Gastroesophageal sphincter (tissue), 3 donors: ENCODE measurements around the gene DCLK1.

Experiments used
- EP300 ChIP-seq: sonication (generic); formaldehyde crosslinking; IDR thresholded peaks from one replicate; pipeline ENCODE4 v1.6.1; 2017; ENCODE audit warnings: antibody characterized with exemption, mild to moderate bottlenecking
- POLR2A ChIP-seq, 2 donors: fragments of 450-650 bp; IDR thresholded peaks; one replicate each; pipeline ENCODE4 v1.6.1; 2017; ENCODE audit warnings: antibody characterized with exemption in 2 of 2, mild to moderate bottlenecking in 2 of 2, moderate library complexity in 1 of 2
- POLR2AphosphoS5 ChIP-seq: sonication (generic); formaldehyde crosslinking; IDR thresholded peaks from one replicate; pipeline ENCODE4 v1.6.1; 2017; ENCODE audit warnings: antibody characterized with exemption
- TF ChIP-seq, protein P1 (sequence below), 4 experiments: fragments of 200-600 bp in 2 of 4; fragments of 450-650 bp in 2 of 4; sonication (generic) in 1 of 4; IDR thresholded peaks; one replicate each; pipeline ENCODE4 v1.5.1; 2017 to 2019; ENCODE audit warnings: antibody characterized with exemption in 4 of 4, mild to moderate bottlenecking in 2 of 4, moderate library complexity in 2 of 4

- TF ChIP-seq, protein P1, sequence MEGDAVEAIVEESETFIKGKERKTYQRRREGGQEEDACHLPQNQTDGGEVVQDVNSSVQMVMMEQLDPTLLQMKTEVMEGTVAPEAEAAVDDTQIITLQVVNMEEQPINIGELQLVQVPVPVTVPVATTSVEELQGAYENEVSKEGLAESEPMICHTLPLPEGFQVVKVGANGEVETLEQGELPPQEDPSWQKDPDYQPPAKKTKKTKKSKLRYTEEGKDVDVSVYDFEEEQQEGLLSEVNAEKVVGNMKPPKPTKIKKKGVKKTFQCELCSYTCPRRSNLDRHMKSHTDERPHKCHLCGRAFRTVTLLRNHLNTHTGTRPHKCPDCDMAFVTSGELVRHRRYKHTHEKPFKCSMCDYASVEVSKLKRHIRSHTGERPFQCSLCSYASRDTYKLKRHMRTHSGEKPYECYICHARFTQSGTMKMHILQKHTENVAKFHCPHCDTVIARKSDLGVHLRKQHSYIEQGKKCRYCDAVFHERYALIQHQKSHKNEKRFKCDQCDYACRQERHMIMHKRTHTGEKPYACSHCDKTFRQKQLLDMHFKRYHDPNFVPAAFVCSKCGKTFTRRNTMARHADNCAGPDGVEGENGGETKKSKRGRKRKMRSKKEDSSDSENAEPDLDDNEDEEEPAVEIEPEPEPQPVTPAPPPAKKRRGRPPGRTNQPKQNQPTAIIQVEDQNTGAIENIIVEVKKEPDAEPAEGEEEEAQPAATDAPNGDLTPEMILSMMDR (IDR thresholded peaks at IDR 0.05) = no peak
- no peak for TF ChIP-seq POLR2AphosphoS5
- TF ChIP-seq EP300 = no peak
- TF ChIP-seq POLR2A (IDR thresholded peaks at IDR 0.05) = no peak
Observed at GRCh38 chr13:35914662-35915061, 216.5 kb downstream of the DCLK1 start.
